HPDE6-E6E7 (cell line): ENCODE results near the gene ACTR1A.
"Not testable (repeated sequence)": the region's sequence is repeated elsewhere in the genome, so short reads cannot be mapped to it uniquely, and the experiment has no call there.

ENCODE experiments used
- DNase-seq: peaks from one replicate; pipeline ENCODE4 v3.0.0; 2011; ENCODE audit warnings: missing footprints; ENCODE audit errors: extremely low spot score

ACTR1A gene

GRCh38 chr10:102515724-102516123 is 13.2 kb upstream of the ACTR1A start:
- no peak for DNase-seq

- DNase-seq = no peak
These were observed 12.2 kb upstream of the ACTR1A start for GRCh38 chr10:102514487-102515311.

GRCh38 chr10:102511583-102512274 is 9.2 kb upstream of the ACTR1A start:
- no peak for DNase-seq

GRCh38 chr10:102509387-102509786 is 6.9 kb upstream of the ACTR1A start:
- peak; percentile 35 for DNase-seq

- no peak for DNase-seq
These were observed 6.0 kb upstream of the ACTR1A start for GRCh38 chr10:102508506-102508905.

- no peak for DNase-seq
These were observed 5.0 kb upstream of the ACTR1A start for GRCh38 chr10:102507521-102507920.

GRCh38 chr10:102505462-102506115 is 3.1 kb upstream of the ACTR1A start:
- no peak for DNase-seq

GRCh38 chr10:102504976-102505300 is 2.4 kb upstream of the ACTR1A start:
- DNase-seq = no peak

- DNase-seq = no peak
These were observed 1.9 kb upstream of the ACTR1A start for GRCh38 chr10:102504179-102504975.

GRCh38 chr10:102503264-102504178 is 1.0 kb upstream of the ACTR1A start, which contains the start of gene SUFU:
SUFU (plus strand) TSS chr10:102503972; CDS start chr10:102504153, 181 bp downstream.
- DNase-seq = peak; percentile 87

- DNase-seq = peak; percentile 97
These were observed 529 bp downstream of the ACTR1A start for GRCh38 chr10:102502029-102502336.

GRCh38 chr10:102501201-102502028 is 1.1 kb downstream of the ACTR1A start:
- no peak for DNase-seq

GRCh38 chr10:102500686-102501085 is 1.8 kb downstream of the ACTR1A start:
- not testable (repeated sequence) for DNase-seq

- DNase-seq = no peak
These were observed 3.2 kb downstream of the ACTR1A start for GRCh38 chr10:102499356-102499755.

GRCh38 chr10:102497545-102497944 is 5.0 kb downstream of the ACTR1A start:
- no peak for DNase-seq

GRCh38 chr10:102493771-102494170 is 8.7 kb downstream of the ACTR1A start:
- DNase-seq = peak; percentile 37

GRCh38 chr10:102492983-102493382 is 9.5 kb downstream of the ACTR1A start:
- no peak for DNase-seq

- DNase-seq = no peak
These were observed 10.1 kb downstream of the ACTR1A start for GRCh38 chr10:102492344-102492939.

- no peak for DNase-seq
These were observed 11.4 kb downstream of the ACTR1A start for GRCh38 chr10:102491136-102491535.
